Myocyte (in vitro differentiated cells): Measurements from ENCODE around the gene MEA1. TPM values are rescaled to one million over a fixed set of nuclear protein-coding genes. Genes with fewer than 3 reads are reported as not detected.

ENCODE experiments used
- DNase-seq: peaks from one replicate; pipeline ENCODE4 v3.0.0-alpha.2; 2012; ENCODE audit warnings: low read depth
- total RNA-seq: library from RNA; depleted of rRNA; stranded (reverse); fragments of >200 nt; gene quantifications from 2 replicates; pipeline ENCODE4 v1.2.3, GENCODE V29; 2014

MEA1 gene
- total RNA-seq, 1 donor from 2014 or later, result 33.6 TPM

- DNase-seq, result no peak
Observed at GRCh38 chr6:43040542-43041257, 27.0 kb upstream of the MEA1 start.

- no peak for DNase-seq
Observed at GRCh38 chr6:43038727-43039126, 25.0 kb upstream of the MEA1 start.

- no peak for DNase-seq
Observed at GRCh38 chr6:43037706-43038105, 24.0 kb upstream of the MEA1 start.

GRCh38 chr6:43037197-43037596, 23.5 kb upstream of the MEA1 start:
- no peak for DNase-seq

GRCh38 chr6:43036712-43037111, 23.0 kb upstream of the MEA1 start:
- DNase-seq, result no peak

GRCh38 chr6:43035495-43036194, 21.9 kb upstream of the MEA1 start:
- no peak for DNase-seq

- DNase-seq, result no peak
Observed at GRCh38 chr6:43034190-43034525, 20.4 kb upstream of the MEA1 start.

- DNase-seq, result no peak
Observed at GRCh38 chr6:43033496-43034189, 19.9 kb upstream of the MEA1 start.

- no peak for DNase-seq
Observed at GRCh38 chr6:43032326-43032725, 18.6 kb upstream of the MEA1 start.

GRCh38 chr6:43029120-43029519, 15.4 kb upstream of the MEA1 start:
- DNase-seq, result peak; percentile 12

GRCh38 chr6:43026365-43026764, 12.6 kb upstream of the MEA1 start:
- DNase-seq, result peak; percentile 44

GRCh38 chr6:43024436-43024835, 10.7 kb upstream of the MEA1 start:
- no peak for DNase-seq

- peak; percentile 83 for DNase-seq
Observed at GRCh38 chr6:43021270-43022047, 7.7 kb upstream of the MEA1 start, which contains the start of gene RRP36. Gene RRP36, plus strand, starts transcription at chr6:43021623. Its CDS starts 32 bp downstream, at chr6:43021655.

- peak; percentile 51 for DNase-seq
Observed at GRCh38 chr6:43020847-43021246, 7.1 kb upstream of the MEA1 start.

- no peak for DNase-seq
Observed at GRCh38 chr6:43020052-43020705, 6.4 kb upstream of the MEA1 start.

- DNase-seq, result no peak
Observed at GRCh38 chr6:43019152-43019551, 5.4 kb upstream of the MEA1 start.

GRCh38 chr6:43016943-43017334, 3.2 kb upstream of the MEA1 start:
- no peak for DNase-seq

GRCh38 chr6:43016176-43016942, 2.6 kb upstream of the MEA1 start:
- DNase-seq, result peak; percentile 51

GRCh38 chr6:43014434-43014909, 726 bp upstream of the MEA1 start:
- peak; percentile 20 for DNase-seq
